ENCODE data around the gene RNH1.
"Not testable (repeated sequence)": the region's sequence is repeated elsewhere in the genome, so short reads cannot be mapped to it uniquely, and the experiment has no call there.

The RNH1 gene

GRCh38 chr11:518463-519202 is 11.6 kb upstream of the RNH1 start:
- peak; percentile 86 for DNase-seq

GRCh38 chr11:516918-517685 is 10.1 kb upstream of the RNH1 start:
- not testable (repeated sequence) for DNase-seq

GRCh38 chr11:516400-516799 is 9.4 kb upstream of the RNH1 start:
- DNase-seq = no peak

GRCh38 chr11:515131-515530 is 8.1 kb upstream of the RNH1 start:
- no peak for DNase-seq

GRCh38 chr11:514606-515005 is 7.6 kb upstream of the RNH1 start:
- DNase-seq = no peak

- no peak for DNase-seq
Measured at GRCh38 chr11:512761-513595, 5.9 kb upstream of the RNH1 start.

- no peak for DNase-seq
Measured at GRCh38 chr11:508956-509355, 1.9 kb upstream of the RNH1 start.

- DNase-seq = no peak
Measured at GRCh38 chr11:507727-508515, 879 bp upstream of the RNH1 start.

- DNase-seq = peak; percentile 98
Measured at GRCh38 chr11:506238-506994, 626 bp downstream of the RNH1 start.

- DNase-seq = no peak
Measured at GRCh38 chr11:504994-505344, 2.1 kb downstream of the RNH1 start.

GRCh38 chr11:504053-504993 is 2.7 kb downstream of the RNH1 start:
- DNase-seq = peak; percentile 33

- peak; percentile 29 for DNase-seq
Measured at GRCh38 chr11:503179-503981, 3.7 kb downstream of the RNH1 start.

GRCh38 chr11:502288-503178 is 4.5 kb downstream of the RNH1 start:
- no peak for DNase-seq

GRCh38 chr11:501683-502287 is 5.3 kb downstream of the RNH1 start:
- no peak for DNase-seq

- no peak for DNase-seq
Measured at GRCh38 chr11:501001-501682, 5.9 kb downstream of the RNH1 start.

GRCh38 chr11:499201-500076 is 7.6 kb downstream of the RNH1 start:
- DNase-seq = no peak
